NCI-H1930 (cell line): ENCODE results near the gene SCAANT1.
A peak's percentile ranks its signal among the peaks of the same experiment; 100 is the strongest.

Experiments
- DNase-seq, 2 experiments: peaks; one replicate each; lab custom pipeline; 2025; lab: John Stamatoyannopoulos, UW

The SCAANT1 gene

DNA sequence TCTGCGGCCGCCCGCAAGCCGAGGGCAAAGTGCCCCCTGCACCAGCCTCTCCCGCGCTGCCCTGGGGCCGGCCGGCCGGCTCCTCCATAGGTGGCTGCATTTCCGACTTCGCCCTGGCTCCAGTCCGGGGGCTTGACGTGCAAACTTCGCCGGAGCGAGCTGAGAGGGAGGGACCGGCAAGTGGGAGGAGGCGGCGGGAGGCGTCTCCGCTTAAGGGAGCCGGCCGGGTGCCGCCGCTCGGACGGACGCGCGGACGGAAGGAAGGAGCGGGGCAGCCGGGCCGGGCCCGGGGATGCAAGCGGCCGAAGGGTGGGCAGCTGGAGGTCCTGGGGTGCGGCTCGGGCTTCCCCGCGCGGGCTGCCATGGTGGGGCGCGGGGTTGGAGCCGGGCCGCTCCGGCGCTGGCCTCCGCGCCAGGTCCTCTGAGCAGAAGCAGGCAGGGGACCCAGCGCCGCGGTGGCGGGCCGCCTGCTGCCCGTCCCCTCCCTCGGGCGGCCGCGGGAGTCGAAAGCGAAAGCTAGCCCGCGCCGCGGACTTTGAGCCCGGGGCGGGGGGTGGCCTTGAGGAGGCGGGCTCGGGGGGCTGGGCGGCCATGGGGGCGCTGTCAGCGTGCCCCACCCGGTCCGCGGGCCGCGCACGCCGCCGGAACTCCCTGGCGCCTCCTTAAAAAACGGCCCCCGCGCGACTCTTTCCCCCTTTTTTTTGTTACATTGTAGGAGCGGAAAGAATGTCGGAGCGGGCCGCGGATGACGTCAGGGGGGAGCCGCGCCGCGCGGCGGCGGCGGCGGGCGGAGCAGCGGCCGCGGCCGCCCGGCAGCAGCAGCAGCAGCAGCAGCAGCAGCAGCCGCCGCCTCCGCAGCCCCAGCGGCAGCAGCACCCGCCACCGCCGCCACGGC, at the start of gene SCAANT1:
TSS of gene SCAANT1 (minus strand) at position 511 of the 895 bp plus-strand sequence.
- peak; percentile 35 to 58 for DNase-seq

DNA sequence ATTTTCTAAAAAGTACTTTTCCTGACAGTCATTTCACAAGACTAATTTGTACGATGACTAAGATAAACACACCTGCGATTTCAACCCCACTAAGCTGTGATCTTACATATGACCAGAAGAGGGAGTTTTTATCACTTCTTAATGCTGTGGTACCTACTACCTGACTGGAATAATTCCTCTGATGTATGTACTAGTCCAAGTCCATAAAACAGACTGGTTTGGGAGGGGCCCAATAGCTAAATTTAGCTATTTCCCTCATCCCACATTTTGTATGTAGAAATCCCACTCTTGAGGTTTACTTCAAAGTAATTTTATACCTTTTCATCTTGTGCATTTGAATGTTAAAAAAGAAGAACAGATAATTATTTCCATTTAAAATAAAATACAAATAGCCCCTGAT, 49.7 kb upstream of the SCAANT1 start:
- DNase-seq, result peak in 1 of 2 experiments; percentile 5

DNA sequence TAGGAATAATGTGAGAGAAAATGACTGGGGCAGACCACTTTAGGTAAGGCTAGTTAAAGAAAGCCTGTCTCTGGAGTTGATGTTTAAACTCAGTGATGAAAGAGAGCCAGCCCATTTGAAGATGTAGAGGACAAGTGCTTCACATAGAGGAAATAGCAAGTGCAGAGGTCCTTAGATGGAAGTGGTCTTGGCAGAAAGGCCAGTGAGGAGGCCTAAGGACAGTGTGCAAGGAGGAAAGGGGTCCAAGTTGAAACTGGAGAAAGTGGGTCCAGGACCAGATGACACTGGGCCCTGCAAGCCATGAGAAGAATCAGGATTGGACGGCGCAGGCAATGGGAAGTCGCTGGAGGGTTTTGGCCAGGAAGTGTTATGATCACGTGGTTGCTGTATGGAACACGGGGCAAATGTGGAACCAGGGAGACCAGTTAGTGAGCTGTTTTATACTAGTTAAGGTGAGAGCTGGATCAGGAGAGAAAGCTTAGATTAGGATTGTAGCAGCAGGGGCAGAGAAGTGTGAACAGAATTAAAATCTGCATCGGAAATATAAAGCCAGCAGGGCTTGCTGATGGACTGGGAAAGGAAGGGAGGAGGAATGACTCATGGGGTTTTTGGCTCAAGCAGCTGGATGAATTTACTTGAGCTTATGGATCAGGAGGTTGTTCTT, 48.0 kb upstream of the SCAANT1 start:
- no peak for DNase-seq

DNA sequence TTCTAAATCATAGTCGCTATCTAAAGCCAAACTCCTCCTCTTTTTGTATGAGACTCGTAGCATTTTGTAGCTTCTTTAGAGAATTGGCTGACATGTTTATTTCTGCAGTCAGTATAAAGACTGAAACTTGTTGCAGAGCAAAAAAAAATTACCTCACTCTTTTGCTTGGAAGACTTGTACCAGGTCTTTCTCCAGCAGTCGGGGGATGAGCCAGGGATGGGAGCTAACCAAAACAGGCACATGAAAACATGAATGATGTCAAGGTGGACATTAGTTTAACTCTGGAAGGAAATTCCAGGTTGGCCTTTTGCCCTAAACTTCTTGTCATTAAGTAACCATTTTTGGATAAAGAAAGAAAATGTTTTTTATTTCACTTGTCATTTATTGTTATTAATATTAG, 47.0 kb upstream of the SCAANT1 start:
- DNase-seq, result no peak

DNA sequence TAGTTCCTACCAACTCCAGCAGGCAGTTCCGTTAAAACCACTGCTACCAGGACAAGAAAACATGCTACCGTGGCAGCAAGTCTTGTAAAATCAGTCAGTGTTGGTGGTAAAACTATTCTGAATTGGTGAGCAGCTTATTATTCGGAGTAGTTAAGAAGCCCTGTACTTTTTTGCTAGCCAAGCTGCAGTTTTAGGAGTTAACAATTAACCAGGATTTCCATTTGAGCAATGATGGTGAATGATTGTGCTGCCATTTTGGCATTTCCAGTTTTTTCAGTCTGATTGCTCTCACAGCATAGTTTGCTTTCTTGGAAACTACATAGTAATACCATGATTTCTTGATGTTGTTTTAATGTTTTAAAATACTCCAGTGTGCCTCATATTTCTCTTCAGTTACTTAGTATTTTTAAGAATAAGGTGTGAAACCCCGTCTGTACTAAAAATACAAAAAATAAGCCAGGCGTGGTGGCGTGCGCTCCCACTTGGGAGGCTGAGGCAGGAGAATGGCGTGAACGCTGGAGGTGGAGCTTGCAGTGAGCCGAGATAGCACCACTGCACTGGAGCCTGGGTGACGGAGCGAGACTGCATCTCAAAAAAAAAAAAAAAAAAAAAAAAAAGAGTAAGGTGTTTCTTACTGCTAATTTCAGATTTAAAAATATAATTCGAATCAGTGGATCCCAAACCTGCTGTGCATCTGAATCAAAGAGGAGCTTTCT, 43.8 kb upstream of the SCAANT1 start:
- DNase-seq, result no peak

DNA sequence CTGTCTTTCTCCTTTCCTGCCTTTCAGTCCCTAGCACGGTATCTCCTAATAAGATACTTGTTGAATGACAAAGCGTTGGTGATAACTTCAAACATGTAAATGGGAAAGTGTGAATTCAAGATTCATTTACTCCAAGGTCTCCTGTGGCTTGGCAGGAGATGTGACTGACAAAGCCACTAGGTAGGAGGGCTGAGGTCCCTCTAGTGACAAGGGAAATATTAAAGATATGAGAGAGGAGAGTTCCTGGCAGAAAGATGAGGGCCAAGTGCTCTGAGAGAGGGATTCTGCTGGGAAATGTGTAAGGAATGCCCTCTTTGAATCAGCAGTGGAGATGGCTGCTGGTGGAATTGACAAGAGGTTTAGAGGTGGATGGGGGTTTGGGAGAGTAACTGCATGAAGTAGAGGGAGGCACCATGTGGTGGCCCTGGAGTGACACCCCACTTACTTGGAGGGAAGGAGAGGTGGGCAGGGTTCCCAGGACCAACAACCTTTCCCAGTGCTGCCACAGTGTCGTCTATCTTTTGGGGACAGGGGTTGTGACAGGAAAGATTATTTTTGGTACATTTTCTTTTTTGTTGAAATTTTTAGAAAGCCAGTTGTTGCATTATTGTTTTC, 43.0 kb upstream of the SCAANT1 start:
- DNase-seq, result no peak

DNA sequence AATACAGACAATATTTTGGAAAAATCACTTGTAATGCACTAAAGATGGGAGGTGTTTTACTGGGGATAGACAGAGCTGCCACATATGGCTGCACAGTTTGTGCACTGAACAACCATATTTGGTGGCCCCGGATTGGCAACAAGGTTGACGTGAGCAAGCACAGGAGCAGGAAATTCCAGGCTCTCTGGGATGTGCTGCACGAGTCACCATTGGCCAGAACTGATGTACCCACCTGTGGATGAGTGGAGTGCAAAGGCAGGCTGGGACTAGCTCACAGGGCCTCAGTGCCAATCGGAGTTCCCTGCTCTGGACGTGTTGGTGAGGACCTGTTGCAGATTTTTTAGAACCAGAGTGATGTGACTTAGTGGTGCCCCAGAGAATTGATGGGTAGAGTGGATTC, 42.0 kb upstream of the SCAANT1 start:
- DNase-seq, result no peak

DNA sequence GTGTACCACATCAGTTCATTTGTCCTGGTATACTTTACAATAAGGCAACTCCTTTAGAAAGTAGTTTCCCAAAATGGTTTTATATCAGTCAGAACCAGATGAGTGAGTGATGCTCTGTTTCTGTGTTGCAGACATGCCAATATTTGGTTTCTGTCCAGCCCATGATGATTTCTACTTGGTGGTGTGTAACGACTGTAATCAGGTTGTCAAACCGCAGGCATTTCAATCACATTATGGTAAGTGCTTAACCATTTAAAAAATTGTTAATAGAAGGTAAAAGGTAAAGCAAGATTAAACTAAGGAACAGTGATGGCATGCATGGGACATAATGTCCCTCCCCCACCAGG, 40.0 kb upstream of the SCAANT1 start:
- no peak for DNase-seq

DNA sequence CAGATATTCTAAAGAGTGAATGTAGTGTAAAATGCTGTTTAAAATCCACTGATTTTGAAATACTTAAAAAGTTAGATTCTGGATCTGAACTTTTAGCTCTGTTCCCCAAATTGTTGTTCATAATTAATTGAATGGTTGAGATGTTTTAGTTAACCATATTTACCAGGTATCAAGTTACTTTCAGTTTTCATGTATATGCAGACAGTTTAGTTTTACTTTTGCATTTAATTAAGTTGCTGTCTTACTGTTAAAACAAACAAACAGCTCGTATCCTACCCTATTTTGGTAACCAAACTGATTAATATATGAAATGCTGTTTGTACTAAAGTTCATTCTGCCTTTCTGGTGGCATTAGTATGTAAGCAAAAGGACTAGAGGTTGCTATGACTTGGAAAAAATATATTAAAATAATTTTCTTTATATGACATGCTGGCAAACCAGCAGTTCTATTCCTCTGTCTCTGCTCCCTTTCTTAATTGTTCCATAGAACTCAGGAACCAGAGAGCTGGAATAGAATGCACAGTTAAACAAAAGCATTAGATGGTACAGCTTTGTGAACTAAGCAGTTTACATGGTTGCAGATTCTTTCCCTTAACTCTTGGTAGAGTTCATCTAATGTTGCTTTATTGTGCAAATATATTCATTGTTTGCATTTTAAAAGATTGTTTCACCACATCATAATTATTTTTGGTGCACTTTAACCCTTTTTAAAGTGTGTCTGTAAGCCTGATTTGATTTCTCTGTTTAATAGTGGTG, 39.5 kb upstream of the SCAANT1 start:
- no peak for DNase-seq

DNA sequence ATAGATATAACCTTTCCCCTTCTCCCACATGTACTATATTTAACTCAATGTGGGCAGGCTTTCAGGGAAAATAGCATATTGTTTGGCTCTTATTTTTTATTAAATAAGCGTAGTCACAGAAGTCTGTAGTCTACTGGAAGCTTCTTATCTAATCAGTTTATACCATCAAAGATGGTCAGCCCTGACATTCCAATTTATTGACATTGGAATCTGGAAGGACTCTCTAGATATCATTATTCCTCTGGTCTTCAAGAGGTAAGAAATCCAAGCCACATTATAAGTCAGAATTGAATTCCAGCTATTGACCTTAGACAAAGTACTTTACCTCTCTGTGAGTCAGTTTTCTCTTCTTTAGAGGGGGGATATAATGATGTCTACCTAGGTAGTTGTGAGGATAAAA, 38.5 kb upstream of the SCAANT1 start:
- no peak for DNase-seq

DNA sequence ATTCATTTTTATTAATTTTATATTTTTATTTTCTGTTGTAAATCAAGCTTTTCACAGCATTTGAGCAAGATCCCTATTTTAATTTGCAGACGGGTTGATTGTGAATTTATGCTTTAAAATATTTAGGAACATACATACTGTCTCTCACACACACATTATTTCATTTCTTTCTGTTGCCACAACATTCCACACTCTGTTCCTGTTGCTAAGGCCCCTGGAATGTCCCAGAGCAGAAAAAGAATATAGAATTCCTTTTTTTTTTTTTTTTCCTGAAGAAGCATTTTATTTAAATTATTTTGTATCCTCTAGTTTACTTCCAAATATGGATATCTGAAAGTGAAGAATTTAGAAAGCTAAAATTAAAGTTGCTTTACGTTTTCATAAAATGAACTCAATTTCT, 36.8 kb upstream of the SCAANT1 start:
- DNase-seq, result no peak

DNA sequence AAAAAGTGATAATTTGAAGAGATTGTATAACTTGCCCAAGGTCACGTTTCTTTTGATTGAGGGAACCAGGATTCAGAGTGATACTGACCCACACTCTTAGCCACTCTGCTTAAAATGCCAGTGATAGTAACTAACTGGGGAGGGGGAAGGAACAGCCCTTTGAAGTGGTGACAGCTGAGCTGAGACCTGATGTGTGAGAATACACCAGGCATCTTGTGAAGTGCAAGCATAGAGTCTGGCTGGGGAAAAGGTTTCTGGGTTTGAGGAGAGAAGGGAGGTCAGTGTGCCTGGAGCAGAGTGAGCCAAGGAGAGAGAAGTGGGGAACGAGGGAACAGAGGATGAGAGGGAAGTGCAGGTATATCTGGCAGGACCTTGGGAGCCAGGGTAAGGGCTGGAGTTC, 35.4 kb upstream of the SCAANT1 start:
- DNase-seq, result no peak

DNA sequence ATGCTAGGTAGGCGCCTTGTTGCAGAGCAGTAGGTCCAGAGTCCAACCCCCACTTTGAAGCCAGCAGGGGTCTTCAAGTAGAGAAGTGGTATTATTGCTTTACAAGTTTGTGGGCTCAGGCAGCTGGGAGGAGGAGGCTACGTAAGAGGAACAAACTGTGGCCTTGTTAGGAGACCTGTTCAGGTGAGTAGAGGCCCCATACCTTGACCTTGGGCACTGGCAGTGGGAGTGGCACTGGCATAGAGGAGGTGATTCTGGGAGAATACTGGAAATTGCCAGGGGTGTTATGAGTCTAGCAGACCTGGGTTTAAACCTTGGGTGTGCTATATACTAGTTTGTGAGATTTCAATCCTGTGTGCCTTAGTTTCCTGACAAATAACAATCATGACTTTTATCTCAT, 34.6 kb upstream of the SCAANT1 start:
- DNase-seq, result no peak

DNA sequence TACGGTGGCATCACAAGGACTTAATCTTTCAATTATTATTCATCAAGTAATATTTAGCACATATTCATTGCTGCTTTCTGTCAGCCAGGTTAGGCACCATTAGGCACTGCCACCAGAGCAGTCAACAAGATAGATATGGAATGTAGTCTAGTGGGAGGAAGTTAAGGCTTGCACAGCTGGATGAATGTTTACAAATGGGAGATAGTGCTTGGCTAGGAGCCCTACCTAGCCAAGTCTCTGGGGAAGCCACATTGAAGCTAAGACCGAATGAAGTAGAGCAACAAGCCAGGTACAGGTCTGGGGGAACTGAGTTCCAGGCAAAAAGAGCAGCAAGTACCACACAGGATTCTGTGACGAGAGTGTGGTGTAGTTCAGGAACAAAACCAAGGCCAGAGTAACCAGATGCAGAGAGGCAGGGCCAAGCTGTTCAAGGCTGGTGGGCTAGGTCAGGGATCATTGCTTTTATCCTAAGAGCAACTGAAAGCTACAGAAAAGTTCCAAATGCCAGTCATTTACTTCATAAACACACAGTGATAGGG, 33.4 kb upstream of the SCAANT1 start:
- DNase-seq, result no peak

DNA sequence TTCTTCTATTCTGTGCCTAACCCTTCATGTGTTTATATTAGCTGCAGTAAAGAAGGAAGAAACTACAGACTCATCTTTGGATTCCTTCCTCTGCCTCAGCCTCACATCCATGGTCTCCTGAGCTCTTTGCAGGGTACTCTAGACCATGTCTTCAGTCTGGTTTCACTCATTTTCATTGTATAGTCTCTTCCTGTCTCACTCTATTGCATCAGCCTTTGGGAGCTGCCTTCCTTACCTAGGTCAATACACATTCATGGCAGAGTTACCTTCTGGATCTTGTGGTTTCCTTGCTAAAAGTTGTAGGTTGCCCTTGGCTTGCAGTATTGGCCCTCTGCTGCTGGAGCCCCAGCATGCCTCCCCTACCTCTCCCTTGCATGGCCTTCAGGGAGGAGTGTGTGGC, 31.5 kb upstream of the SCAANT1 start:
- DNase-seq, result no peak

DNA sequence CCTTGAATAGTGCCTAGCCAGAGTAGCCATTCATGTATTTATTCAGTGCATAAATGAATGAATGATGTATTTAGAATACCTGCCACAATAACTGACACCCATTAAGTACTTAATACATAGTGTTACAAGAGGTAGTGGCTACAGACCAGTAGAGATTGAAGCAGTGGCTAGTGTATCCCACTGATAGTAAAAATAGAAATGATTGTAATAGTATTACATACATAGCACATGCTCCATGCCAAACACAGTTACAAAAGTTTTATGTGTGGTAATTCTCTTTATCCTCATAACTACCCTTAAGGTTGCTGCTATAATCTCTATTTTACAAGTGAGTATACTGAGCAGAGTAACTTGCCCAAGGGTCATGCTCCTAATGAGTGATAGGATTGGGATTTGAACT, 30.3 kb upstream of the SCAANT1 start:
- DNase-seq, result no peak

DNA sequence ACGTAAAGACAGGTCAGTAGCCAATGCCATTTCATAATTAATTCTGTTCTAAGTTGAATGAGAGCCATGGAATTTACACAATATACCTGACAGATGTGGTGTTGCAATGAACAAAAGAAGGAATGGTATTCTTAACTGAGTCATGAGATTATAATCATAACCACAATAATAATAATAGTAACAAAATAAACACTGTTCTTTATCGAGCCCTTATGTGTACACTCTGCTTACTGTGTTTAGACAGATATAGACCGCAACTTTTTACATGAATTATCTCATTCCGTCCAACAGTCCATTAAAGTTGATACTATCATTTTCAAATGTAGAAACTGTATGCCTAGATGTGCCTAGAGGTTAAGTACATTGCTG, 28.2 kb upstream of the SCAANT1 start:
- no peak for DNase-seq

DNA sequence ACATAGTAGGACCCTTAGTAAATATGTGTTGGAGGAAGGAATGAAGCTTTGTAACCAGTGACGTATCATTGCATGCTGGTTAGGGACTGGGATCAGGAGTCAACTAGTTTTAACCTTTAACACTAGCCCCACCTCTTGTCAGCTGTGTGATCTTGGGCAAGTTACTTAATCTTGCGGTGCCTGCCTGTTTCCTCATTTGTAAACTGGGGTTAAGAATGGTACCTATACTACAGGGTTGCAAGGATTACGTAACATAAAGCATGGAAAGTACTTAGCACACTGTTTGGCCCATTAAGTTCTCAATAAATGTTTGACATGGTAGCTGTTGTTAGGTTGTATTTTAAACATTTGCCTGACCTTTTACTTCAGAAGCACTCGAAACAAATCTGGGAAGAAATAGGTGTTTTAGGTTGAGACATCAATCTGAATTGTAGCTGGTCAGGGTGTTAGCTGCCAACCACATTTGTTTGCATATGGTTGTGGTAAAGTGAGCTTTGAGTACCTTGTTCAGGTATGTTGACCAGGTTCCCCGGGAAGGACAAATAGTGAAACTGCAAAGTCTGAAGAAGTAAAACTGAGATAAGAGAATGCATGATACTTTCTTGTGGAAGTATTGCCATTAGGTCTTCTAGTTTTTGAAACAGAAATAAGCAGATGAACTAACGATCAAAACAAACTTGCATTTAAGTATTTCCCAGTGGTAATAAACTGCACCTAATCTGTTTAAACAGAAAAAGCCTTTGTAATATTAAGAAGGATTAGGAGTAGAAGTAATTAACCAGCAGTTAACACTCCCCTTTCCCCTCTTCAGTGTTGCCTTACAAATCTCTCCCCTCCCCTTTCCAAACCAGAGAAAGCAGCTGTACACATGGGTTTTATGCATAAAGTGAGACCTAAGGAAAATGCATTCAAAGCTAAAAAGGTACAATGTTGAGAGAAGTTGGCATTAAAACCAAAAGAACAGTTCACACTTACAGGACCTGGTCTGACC, 25.8 kb upstream of the SCAANT1 start:
- no peak for DNase-seq

DNA sequence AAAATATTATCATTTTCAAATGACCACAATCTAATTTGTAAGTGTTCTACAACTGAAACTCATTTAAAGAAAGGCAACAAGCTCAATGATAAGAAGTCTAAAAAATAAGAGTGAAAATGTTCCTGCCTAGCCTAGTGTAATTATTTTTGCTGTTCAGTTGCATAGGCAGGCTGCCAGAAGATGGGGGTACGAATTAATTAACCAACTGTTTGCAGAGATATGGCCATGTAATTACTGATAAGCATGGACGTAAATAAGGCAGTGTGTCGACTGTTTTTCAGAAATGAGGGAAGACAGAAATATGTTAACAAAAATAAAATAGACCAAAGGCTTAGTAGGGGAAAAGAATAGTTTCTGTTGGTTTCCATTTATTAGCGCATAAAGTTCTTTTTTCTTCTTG, 24.7 kb upstream of the SCAANT1 start:
- DNase-seq, result no peak
